ENCODE results near the gene SRR. TPM values are rescaled to one million over a fixed set of nuclear protein-coding genes. Genes with fewer than 3 reads are reported as not detected.

SRR gene
- total and polyA plus RNA-seq, 9 of the 15 experiments (the other 6 are each of a cell fraction or from before 2014, with no cell fraction given), result 5.0 to 19.4 (median 7.9) TPM

DNA sequence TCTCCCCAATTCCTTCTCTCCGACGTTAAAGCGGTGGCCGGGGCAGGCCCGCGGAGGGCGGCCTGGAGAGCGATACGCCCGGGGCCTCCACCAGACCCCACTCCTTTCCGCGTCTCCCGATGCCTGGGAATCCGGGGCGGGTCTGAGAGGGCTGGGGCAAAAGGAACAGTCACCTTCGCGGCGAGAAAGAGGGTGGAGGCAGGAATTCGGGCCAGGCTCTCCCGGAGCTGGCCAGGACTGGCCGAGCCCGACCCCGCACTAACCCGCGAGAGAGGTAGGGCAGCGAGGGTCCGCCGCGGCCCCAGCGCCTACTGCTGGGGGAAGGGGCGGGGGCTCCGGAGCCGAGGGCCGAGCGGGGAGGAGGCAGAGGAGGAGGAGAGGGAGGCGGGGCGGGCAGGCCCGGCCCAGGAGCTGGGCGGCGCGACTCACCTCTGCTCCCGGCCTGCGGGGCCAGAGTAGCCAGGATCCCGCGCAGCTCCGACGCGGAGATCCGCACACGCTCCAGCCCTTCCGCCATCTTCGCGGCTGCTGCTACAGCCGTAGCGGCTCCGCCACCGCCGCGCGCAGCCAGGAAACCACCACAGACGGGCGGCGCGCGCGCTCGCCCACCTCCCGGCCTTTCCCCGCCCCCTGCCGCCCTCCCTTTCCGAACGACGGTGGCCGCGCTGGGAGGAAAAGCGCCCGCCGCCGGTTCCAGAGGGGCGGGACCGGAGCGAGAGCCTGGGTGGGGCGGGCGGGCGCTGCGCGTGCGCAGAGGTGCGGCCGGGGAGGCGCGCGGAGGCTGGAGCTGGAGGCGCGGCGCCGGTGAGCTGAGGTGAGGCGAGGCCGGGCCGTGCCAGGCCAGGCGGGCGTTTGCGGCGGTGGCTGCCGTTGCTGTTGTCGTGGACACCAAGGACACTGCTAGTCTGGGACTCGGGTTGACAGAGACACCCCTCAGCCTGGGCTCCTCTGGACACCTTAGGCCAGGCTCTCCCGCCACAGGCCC is at the start of gene SRR, which contains the start of gene SMG6 (continued):
- TF ChIP-seq, protein P1, sequence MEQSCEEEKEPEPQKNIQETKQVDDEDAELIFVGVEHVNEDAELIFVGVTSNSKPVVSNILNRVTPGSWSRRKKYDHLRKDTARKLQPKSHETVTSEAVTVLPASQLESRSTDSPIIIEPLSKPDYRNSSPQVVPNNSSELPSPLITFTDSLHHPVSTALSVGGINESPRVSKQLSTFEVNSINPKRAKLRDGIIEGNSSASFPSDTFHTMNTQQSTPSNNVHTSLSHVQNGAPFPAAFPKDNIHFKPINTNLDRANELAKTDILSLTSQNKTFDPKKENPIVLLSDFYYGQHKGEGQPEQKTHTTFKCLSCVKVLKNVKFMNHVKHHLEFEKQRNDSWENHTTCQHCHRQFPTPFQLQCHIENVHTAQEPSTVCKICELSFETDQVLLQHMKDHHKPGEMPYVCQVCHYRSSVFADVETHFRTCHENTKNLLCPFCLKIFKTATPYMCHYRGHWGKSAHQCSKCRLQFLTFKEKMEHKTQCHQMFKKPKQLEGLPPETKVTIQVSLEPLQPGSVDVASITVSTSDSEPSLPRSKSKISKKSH (CRISPR knock-in tag; IDR thresholded peaks at IDR 0.05), result no peak
- TF ChIP-seq, protein P2, sequence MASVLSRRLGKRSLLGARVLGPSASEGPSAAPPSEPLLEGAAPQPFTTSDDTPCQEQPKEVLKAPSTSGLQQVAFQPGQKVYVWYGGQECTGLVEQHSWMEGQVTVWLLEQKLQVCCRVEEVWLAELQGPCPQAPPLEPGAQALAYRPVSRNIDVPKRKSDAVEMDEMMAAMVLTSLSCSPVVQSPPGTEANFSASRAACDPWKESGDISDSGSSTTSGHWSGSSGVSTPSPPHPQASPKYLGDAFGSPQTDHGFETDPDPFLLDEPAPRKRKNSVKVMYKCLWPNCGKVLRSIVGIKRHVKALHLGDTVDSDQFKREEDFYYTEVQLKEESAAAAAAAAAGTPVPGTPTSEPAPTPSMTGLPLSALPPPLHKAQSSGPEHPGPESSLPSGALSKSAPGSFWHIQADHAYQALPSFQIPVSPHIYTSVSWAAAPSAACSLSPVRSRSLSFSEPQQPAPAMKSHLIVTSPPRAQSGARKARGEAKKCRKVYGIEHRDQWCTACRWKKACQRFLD (CRISPR knock-in tag; IDR thresholded peaks at IDR 0.05), result no peak
- no peak for TF ChIP-seq TCF3 (CRISPR knock-in tag; IDR thresholded peaks at IDR 0.05)
- no peak for TF ChIP-seq U2AF2 (optimal IDR thresholded peaks at IDR 0.05; ENCODE audit: low read depth, low read length)
- TF ChIP-seq ILF3 (IDR thresholded peaks at IDR 0.05; ENCODE audit: borderline replicate concordance), result no peak
- TF ChIP-seq, protein P3, sequence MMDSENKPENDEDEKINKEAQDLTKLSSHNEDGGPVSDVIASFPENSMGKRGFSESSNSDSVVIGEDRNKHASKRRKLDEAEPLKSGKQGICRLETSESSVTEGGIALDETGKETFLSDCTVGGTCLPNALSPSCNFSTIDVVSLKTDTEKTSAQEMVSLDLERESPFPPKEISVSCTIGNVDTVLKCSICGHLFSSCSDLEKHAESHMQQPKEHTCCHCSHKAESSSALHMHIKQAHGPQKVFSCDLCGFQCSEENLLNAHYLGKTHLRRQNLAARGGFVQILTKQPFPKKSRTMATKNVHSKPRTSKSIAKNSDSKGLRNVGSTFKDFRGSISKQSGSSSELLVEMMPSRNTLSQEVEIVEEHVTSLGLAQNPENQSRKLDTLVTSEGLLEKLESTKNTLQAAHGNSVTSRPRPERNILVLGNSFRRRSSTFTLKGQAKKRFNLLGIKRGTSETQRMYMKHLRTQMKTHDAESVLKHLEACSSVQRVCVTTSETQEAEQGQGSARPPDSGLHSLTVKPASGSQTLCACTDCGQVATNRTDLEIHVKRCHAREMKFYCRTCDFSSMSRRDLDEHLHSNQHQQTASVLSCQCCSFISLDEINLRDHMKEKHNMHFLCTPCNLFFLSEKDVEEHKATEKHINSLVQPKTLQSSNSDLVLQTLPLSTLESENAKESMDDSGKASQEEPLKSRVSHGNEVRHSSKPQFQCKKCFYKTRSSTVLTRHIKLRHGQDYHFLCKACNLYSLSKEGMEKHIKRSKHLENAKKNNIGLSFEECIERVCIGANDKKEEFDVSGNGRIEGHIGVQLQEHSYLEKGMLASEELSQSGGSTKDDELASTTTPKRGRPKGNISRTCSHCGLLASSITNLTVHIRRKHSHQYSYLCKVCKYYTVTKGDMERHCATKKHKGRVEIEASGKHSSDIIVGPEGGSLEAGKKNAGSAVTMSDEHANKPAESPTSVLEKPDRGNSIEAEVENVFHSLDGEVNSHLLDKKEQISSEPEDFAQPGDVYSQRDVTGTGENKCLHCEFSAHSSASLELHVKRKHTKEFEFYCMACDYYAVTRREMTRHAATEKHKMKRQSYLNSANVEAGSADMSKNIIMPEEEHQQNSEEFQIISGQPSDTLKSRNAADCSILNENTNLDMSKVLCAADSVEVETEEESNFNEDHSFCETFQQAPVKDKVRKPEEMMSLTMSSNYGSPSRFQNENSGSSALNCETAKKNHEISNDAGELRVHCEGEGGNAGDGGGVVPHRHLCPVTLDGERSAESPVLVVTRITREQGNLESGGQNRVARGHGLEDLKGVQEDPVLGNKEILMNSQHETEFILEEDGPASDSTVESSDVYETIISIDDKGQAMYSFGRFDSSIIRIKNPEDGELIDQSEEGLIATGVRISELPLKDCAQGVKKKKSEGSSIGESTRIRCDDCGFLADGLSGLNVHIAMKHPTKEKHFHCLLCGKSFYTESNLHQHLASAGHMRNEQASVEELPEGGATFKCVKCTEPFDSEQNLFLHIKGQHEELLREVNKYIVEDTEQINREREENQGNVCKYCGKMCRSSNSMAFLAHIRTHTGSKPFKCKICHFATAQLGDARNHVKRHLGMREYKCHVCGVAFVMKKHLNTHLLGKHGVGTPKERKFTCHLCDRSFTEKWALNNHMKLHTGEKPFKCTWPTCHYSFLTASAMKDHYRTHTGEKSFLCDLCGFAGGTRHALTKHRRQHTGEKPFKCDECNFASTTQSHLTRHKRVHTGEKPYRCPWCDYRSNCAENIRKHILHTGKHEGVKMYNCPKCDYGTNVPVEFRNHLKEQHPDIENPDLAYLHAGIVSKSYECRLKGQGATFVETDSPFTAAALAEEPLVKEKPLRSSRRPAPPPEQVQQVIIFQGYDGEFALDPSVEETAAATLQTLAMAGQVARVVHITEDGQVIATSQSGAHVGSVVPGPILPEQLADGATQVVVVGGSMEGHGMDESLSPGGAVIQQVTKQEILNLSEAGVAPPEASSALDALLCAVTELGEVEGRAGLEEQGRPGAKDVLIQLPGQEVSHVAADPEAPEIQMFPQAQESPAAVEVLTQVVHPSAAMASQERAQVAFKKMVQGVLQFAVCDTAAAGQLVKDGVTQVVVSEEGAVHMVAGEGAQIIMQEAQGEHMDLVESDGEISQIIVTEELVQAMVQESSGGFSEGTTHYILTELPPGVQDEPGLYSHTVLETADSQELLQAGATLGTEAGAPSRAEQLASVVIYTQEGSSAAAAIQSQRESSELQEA (IDR thresholded peaks at IDR 0.05; ENCODE audit: low read depth), result peak; percentile 90
- TF ChIP-seq EGR1 (conservative IDR thresholded peaks at IDR 0.05), result peak; percentile 68
- no peak for TF ChIP-seq CHD1 (IDR thresholded peaks at IDR 0.05; ENCODE audit: low read length)
- TF ChIP-seq SP1 (CRISPR knock-in tag; IDR thresholded peaks at IDR 0.05), result peak; percentile 65
- TF ChIP-seq, protein P4, sequence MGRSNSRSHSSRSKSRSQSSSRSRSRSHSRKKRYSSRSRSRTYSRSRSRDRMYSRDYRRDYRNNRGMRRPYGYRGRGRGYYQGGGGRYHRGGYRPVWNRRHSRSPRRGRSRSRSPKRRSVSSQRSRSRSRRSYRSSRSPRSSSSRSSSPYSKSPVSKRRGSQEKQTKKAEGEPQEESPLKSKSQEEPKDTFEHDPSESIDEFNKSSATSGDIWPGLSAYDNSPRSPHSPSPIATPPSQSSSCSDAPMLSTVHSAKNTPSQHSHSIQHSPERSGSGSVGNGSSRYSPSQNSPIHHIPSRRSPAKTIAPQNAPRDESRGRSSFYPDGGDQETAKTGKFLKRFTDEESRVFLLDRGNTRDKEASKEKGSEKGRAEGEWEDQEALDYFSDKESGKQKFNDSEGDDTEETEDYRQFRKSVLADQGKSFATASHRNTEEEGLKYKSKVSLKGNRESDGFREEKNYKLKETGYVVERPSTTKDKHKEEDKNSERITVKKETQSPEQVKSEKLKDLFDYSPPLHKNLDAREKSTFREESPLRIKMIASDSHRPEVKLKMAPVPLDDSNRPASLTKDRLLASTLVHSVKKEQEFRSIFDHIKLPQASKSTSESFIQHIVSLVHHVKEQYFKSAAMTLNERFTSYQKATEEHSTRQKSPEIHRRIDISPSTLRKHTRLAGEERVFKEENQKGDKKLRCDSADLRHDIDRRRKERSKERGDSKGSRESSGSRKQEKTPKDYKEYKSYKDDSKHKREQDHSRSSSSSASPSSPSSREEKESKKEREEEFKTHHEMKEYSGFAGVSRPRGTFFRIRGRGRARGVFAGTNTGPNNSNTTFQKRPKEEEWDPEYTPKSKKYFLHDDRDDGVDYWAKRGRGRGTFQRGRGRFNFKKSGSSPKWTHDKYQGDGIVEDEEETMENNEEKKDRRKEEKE (IDR thresholded peaks at IDR 0.05; ENCODE audit: borderline replicate concordance in 1 of 2, control insufficient read depth in 1 of 2, low read depth in 2 of 2, low read length in 1 of 2), result no peak
- peak; percentile 78 for TF ChIP-seq KAT7 (CRISPR knock-in tag; IDR thresholded peaks at IDR 0.05; ENCODE audit: borderline replicate concordance)
